RWPE2 (cell line): Measurements from ENCODE around the gene L2HGDH.
A peak's percentile ranks its signal among the peaks of the same experiment; 100 is the strongest.

Source experiments
- ATAC-seq: fragments of 200-7000 bp; cut with Tn5 transposase; 3 replicates; pipeline ENCODE4 v1.9.1; 2021; ENCODE audit warnings: low read depth
- DNase-seq: peaks from one replicate; pipeline ENCODE4 v3.0.0-alpha.2; 2020; ENCODE audit warnings: low spot score
- H3K27ac ChIP-seq: fragments of 450-650 bp; 2 replicates; pipeline ENCODE4 v1.5.1; 2017; ENCODE audit warnings: mild to moderate bottlenecking; ENCODE audit not compliant: poor library complexity, severe bottlenecking
- H3K27me3 ChIP-seq: fragments of 250-450 bp; sonication (Bioruptor Pico); 2 replicates; pipeline ENCODE4 v1.5.1; 2021; ENCODE audit warnings: mild to moderate bottlenecking, moderate library complexity; ENCODE audit not compliant: insufficient read depth, poor library complexity, severe bottlenecking
- H3K36me3 ChIP-seq: fragments of 250-450 bp; sonication (Bioruptor Pico); 2 replicates; pipeline ENCODE4 v1.5.1; 2020; ENCODE audit warnings: low read depth, mild to moderate bottlenecking, moderate library complexity
- H3K4me1 ChIP-seq: fragments of 250-450 bp; sonication (Bioruptor Pico); 2 replicates; pipeline ENCODE4 v1.5.1; 2021; ENCODE audit warnings: mild to moderate bottlenecking, moderate library complexity; ENCODE audit not compliant: insufficient read depth, poor library complexity, severe bottlenecking
- H3K4me3 ChIP-seq: fragments of 250-450 bp; sonication (Bioruptor Pico); 2 replicates; pipeline ENCODE4 v1.5.1; 2021; ENCODE audit warnings: mild to moderate bottlenecking, moderate library complexity; ENCODE audit not compliant: severe bottlenecking
- H3K9me3 ChIP-seq: fragments of 250-450 bp; sonication (Bioruptor Pico); 2 replicates; pipeline ENCODE4 v1.5.1; 2021; ENCODE audit warnings: mild to moderate bottlenecking, moderate library complexity; ENCODE audit not compliant: severe bottlenecking
- TF ChIP-seq, protein P1 (sequence below): fragments of 450-650 bp; IDR thresholded peaks from one replicate; pipeline ENCODE4 v1.5.1; 2017; ENCODE audit warnings: mild to moderate bottlenecking, moderate library complexity; ENCODE audit not compliant: poor library complexity, severe bottlenecking

Gene L2HGDH

GRCh38 chr14:50262865-50263264 is 49.2 kb downstream of the L2HGDH start:
- Histone ChIP-seq H3K9me3 (no peaks in the 10 kb centered on the region), H3K36me3 (peaks cover 13% of the 10 kb centered on the region), H3K27me3 (no peaks in the 10 kb centered on the region), H3K4me3 (no peak overlapping the region), H3K4me1 (no peaks in the 10 kb centered on the region), H3K27ac (no peak overlapping the region)
- DNase-seq (no peak), ATAC-seq (no peak)
- TF ChIP-seq, protein P1, sequence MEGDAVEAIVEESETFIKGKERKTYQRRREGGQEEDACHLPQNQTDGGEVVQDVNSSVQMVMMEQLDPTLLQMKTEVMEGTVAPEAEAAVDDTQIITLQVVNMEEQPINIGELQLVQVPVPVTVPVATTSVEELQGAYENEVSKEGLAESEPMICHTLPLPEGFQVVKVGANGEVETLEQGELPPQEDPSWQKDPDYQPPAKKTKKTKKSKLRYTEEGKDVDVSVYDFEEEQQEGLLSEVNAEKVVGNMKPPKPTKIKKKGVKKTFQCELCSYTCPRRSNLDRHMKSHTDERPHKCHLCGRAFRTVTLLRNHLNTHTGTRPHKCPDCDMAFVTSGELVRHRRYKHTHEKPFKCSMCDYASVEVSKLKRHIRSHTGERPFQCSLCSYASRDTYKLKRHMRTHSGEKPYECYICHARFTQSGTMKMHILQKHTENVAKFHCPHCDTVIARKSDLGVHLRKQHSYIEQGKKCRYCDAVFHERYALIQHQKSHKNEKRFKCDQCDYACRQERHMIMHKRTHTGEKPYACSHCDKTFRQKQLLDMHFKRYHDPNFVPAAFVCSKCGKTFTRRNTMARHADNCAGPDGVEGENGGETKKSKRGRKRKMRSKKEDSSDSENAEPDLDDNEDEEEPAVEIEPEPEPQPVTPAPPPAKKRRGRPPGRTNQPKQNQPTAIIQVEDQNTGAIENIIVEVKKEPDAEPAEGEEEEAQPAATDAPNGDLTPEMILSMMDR: no peak

GRCh38 chr14:50260511-50260910 is 51.5 kb downstream of the L2HGDH start:
- H3K27ac ChIP-seq: no peak overlapping the region
- peaks cover 13% of the 10 kb centered on the region for H3K36me3 ChIP-seq
- TF ChIP-seq, protein P1: peak; percentile 71
- ATAC-seq (peak; percentile 62), DNase-seq (no peak)
- no peak overlapping the region for H3K4me3 ChIP-seq
- no peaks in the 10 kb centered on the region for H3K9me3 ChIP-seq
- no peaks in the 10 kb centered on the region for H3K27me3 ChIP-seq
- H3K4me1 ChIP-seq: no peaks in the 10 kb centered on the region

DNA sequence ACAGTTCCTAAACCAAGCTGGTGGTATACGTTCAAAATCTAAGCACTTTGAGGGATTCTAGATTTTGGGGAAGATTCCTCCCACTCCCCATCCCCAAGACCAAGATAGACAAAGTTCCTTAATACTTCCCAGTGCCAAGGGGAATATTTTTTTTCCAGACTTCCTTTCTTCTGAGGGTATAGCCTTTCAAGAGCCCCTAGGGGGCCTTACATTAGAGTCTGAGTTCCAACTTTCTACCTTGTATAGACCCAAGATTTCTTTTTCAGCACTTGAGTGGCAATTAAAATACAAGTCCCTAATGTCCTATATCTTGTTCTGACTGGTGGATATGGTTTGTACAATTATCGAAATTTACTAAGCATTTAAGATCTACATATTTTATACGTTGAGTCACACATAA is 52.0 kb downstream of the L2HGDH start:
- TF ChIP-seq, protein P1: no peak
- DNase-seq (no peak), ATAC-seq (no peak)
- Histone ChIP-seq H3K36me3 (peaks cover 9% of the 10 kb centered on the region), H3K4me3 (no peak overlapping the region), H3K27ac (no peak overlapping the region), H3K4me1 (no peaks in the 10 kb centered on the region), H3K27me3 (no peaks in the 10 kb centered on the region), H3K9me3 (no peaks in the 10 kb centered on the region)

DNA sequence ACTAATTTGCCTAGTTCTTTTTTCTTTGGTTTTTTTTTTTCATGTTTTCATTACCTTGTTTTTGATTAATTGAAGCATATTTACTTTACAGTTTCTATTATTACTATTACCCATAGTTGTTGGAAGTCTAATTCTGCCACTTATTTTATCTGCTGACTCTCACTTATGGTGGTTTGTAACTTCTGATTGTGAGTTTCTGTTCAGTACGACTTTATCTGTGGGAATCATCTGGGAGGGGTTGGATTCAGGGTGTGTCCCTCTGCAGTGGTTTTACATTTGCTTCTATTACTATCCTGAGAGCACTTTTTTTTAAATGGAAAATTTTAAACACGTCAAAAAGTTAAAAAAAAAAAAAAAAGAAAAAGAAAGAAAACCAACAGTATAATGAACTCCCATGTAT is 54.3 kb downstream of the L2HGDH start:
- no peaks in the 10 kb centered on the region for H3K27me3 ChIP-seq
- DNase-seq: no peak

DNA sequence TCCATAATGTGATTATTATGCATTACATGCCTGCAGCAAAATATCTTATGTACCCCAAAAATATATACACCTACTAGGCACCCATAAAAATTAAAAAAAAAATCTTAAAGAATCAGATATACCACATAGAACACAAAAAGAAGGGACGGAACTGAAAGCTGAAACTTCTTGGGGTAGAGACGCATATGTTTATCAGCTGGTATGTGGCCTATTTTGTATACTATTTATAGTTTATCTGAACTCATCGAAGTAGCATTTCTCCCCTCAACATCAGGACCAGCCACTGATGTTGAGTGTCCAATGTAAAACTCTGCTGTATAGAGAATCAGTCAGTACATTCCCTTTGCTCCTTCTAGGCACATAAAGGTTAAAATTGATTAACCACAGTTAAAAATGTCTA is 57.8 kb downstream of the L2HGDH start:
- no peaks in the 10 kb centered on the region for H3K9me3 ChIP-seq
- no peak overlapping the region for H3K27ac ChIP-seq
- 0 out of 2 replicates have a peak, but pooled peaks cover 4% of the 10 kb centered on the region for H3K36me3 ChIP-seq
- H3K4me3 ChIP-seq: no peak overlapping the region
- no peak for DNase-seq
- ATAC-seq: no peak
- TF ChIP-seq, protein P1: no peak
- peaks cover 3% of the 10 kb centered on the region for H3K4me1 ChIP-seq
- no peaks in the 10 kb centered on the region for H3K27me3 ChIP-seq

More for the DNA sequence above, 54.3 kb downstream of the L2HGDH start:
- ATAC-seq: no peak
- Histone ChIP-seq H3K36me3 (no peaks in the 10 kb centered on the region; the same call in 1 of the 2 replicates), H3K4me3 (no peak overlapping the region), H3K27ac (no peak overlapping the region), H3K9me3 (no peaks in the 10 kb centered on the region), H3K4me1 (no peaks in the 10 kb centered on the region)
- TF ChIP-seq, protein P1: no peak
